Tibial artery (tissue), 4 donors: ENCODE results near the gene CD38.

Source experiments
- DNase-seq, 2 donors: peaks; one replicate each; pipeline ENCODE4 v3.0.0-alpha.2; 2019
- H3K27ac ChIP-seq, 2 donors: fragments of 200-600 bp; sonication (generic) in 1 of 2; 1 replicate in 1 of 2; 2 replicates in 1 of 2; pipeline ENCODE4 v1.5.1; 2018 to 2019; ENCODE audit warnings: mild to moderate bottlenecking in 1 of 2
- H3K27me3 ChIP-seq, 2 donors: fragments of 200-600 bp; sonication (generic) in 1 of 2; one replicate each; pipeline versions ENCODE4 v1.5.1 to v1.6.0; 2016 to 2019
- H3K36me3 ChIP-seq, 3 donors: fragments of 200-600 bp; sonication (generic) in 2 of 3; one replicate each; pipeline ENCODE4 v1.5.1; 2016 to 2019; ENCODE audit warnings: mild to moderate bottlenecking in 2 of 3
- H3K4me1 ChIP-seq, 4 donors: fragments of 200-600 bp; sonication (generic) in 2 of 4; 1 replicate in 3 of 4; 2 replicates in 1 of 4; pipeline ENCODE4 v1.5.1; 2016 to 2019
- H3K4me3 ChIP-seq, 2 donors: fragments of 200-600 bp; sonication (generic) in 1 of 2; 1 replicate in 1 of 2; 2 replicates in 1 of 2; pipeline ENCODE4 v1.5.1; 2018 to 2019; ENCODE audit warnings: mild to moderate bottlenecking in 2 of 2
- H3K9me3 ChIP-seq, 3 donors: fragments of 200-600 bp; sonication (generic) in 1 of 3; one replicate each; pipeline ENCODE4 v1.5.1; 2016 to 2019
- CTCF ChIP-seq, 2 experiments: fragments of 200-600 bp in 1 of 2; fragments of 450-650 bp in 1 of 2; IDR thresholded peaks; one replicate each; pipeline ENCODE4 v1.5.1; 2017 to 2019; ENCODE audit warnings: antibody characterized with exemption in 2 of 2, mild to moderate bottlenecking in 1 of 2, moderate library complexity in 1 of 2
- intact Hi-C: fragments of 100-400 bp; cut with DNase I; formaldehyde crosslinking; loops from one replicate; pipeline ENCODE4 v1.15.0; 2023; ENCODE audit warnings: low total_unique reads

Gene CD38

GRCh38 chr4:15744016-15744545 lies 34.0 kb upstream of the CD38 start:
- H3K27ac ChIP-seq, result no peak overlapping the region
- H3K27me3 ChIP-seq, result no peaks in the 10 kb centered on the region
- peaks cover 0 to 3% (median 0%) of the 10 kb centered on the region in 3 donors for H3K9me3 ChIP-seq
- intact Hi-C loops, result no loop called here
- no peak overlapping the region for H3K4me3 ChIP-seq
- no peaks in the 10 kb centered on the region for H3K36me3 ChIP-seq
- TF ChIP-seq CTCF (IDR thresholded peaks at IDR 0.05), result no peak
- no peak for DNase-seq
- no peaks in the 10 kb centered on the region for H3K4me1 ChIP-seq

- peaks cover 0 to 3% (median 0%) of the 10 kb centered on the region in 3 donors for H3K9me3 ChIP-seq
- no peaks in the 10 kb centered on the region for H3K27me3 ChIP-seq
- intact Hi-C loops, result no loop called here
- H3K36me3 ChIP-seq, result no peaks in the 10 kb centered on the region
- H3K4me1 ChIP-seq, result no peaks in the 10 kb centered on the region
- H3K4me3 ChIP-seq, result no peak overlapping the region
- TF ChIP-seq CTCF (IDR thresholded peaks at IDR 0.05), result no peak
- H3K27ac ChIP-seq, result no peak overlapping the region
- DNase-seq, result no peak
Observed at GRCh38 chr4:15746110-15746509, 32.0 kb upstream of the CD38 start.

- DNase-seq, result no peak
- no peak overlapping the region for H3K27ac ChIP-seq
- intact Hi-C loops, result no loop called here
- H3K4me1 ChIP-seq, result no peaks in the 10 kb centered on the region
- no peaks in the 10 kb centered on the region for H3K9me3 ChIP-seq
- no peaks in the 10 kb centered on the region for H3K36me3 ChIP-seq
- H3K4me3 ChIP-seq, result no peak overlapping the region
- no peaks in the 10 kb centered on the region for H3K27me3 ChIP-seq
- no peak for TF ChIP-seq CTCF (IDR thresholded peaks at IDR 0.05)
Observed at GRCh38 chr4:15749001-15749400, 29.1 kb upstream of the CD38 start.

GRCh38 chr4:15751153-15751552 lies 27.0 kb upstream of the CD38 start:
- H3K9me3 ChIP-seq, result no peaks in the 10 kb centered on the region
- DNase-seq, result no peak
- TF ChIP-seq CTCF (IDR thresholded peaks at IDR 0.05), result no peak
- intact Hi-C loops, result no loop called here
- H3K36me3 ChIP-seq, result no peaks in the 10 kb centered on the region
- H3K4me1 ChIP-seq, result no peaks in the 10 kb centered on the region
- no peak overlapping the region for H3K4me3 ChIP-seq
- H3K27ac ChIP-seq, result no peak overlapping the region
- no peaks in the 10 kb centered on the region for H3K27me3 ChIP-seq

GRCh38 chr4:15753081-15753480 lies 25.0 kb upstream of the CD38 start:
- no peak for TF ChIP-seq CTCF (IDR thresholded peaks at IDR 0.05)
- intact Hi-C loops, result no loop called here
- H3K4me3 ChIP-seq, result no peak overlapping the region

GRCh38 chr4:15753786-15754185 lies 24.3 kb upstream of the CD38 start:
- no peak for TF ChIP-seq CTCF (IDR thresholded peaks at IDR 0.05)
- Histone ChIP-seq H3K27me3 (no peaks in the 10 kb centered on the region), H3K27ac (no peak overlapping the region), H3K36me3 (no peaks in the 10 kb centered on the region), H3K4me1 (no peaks in the 10 kb centered on the region), H3K9me3 (no peaks in the 10 kb centered on the region), H3K4me3 (no peak overlapping the region)
- DNase-seq, result no peak
- intact Hi-C loops, result no loop called here

More at GRCh38 chr4:15753081-15753480, 25.0 kb upstream of the CD38 start:
- Histone ChIP-seq H3K27ac (no peak overlapping the region), H3K36me3 (no peaks in the 10 kb centered on the region), H3K4me1 (no peaks in the 10 kb centered on the region), H3K27me3 (no peaks in the 10 kb centered on the region), H3K9me3 (no peaks in the 10 kb centered on the region)
- DNase-seq, result no peak
